HG02759 (cell line): ENCODE results near the gene RAB33A.

Experiments
- ATAC-seq: cut with Tn5 transposase; IDR thresholded peaks from one replicate; pipeline ENCODE4 v1.9.1; 2021; ENCODE audit warnings: mild to moderate bottlenecking, moderate library complexity; ENCODE audit not compliant: unreplicated experiment

Gene RAB33A

GRCh38 chrX:130172127-130172845, 524 bp downstream of the RAB33A start:
- ATAC-seq, result no peak

DNA sequence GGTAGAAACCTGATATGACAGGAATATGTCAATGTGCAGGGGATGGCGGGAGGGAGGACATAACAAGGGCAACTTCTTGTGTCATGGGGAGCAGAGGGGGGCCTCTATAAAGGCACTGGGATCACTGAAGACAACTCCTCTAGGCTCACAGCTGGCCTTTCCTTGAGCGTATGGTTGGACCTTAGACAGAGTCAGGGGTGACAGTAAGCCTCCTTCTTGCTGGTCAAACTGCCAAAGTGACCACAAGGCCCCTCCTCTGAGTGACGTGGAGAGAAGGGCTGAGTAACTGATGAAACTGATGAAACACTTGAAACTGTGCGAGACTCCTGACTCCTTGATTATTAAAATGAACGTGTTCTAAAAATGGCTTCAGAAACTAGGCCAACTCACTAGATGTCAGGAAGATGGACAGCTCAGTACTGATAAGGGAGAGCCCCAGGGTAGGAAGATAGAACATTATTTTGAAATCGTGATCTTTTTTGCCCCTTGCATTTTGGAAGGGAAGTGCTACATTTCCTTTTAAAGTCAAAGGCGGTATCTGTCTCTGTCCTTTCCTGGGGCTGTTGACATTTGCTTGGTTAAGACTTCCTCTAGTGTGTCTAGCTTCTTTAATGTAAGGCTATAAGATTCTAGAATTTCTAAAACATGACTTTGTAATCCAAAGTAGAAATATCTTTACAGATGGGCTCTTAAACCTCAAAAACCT, 1.6 kb downstream of the RAB33A start:
- peak; percentile 36 for ATAC-seq

DNA sequence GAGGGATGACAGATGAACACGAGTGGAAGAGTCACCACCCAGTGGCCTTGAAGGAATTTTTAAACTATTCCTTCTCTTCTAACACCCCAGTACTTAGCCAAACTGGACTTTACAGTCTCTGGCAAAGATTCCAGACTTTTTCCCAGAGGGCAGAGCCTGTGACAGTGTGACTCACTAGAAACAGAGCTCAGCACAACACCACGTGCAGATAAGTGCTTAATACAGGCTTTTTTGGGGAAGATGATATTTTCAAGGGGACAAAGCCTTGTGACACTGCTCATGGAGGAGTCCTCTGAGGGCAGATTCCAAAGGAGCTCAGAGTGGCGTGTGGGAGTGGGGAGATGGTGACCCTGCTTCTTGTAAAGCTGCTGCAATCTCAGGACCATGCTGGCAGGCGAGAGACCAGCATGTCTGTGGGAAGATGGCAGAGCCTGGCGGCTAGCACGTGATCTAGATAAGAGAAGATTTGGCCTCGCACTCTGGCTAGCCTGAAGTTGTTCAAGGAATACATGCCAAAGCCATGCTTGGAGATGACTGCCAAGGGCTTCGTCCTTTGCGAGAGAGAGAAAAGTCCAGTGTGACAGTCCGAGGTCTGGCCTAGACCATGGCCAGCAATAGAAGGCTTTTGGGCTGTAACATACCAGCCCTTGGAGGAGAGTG, 2.4 kb downstream of the RAB33A start:
- no peak for ATAC-seq

DNA sequence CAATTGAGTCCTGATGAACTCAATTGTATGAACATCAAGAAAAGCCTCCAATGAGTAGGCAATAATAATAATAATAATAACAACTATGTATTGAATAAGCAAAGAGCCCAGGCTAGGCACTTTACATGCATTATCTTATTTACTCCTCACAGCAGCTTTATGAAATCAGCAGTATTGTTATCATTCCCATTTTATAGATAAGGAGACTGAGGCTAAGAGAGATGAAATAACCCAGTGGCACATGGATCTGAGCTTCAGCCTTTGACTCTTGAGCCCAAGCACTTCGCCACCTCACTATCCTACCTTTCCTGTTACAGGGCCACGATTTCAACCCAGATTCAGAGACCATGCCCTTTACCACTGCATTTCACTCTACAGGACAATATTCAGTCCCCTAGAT, 3.2 kb downstream of the RAB33A start:
- no peak for ATAC-seq

DNA sequence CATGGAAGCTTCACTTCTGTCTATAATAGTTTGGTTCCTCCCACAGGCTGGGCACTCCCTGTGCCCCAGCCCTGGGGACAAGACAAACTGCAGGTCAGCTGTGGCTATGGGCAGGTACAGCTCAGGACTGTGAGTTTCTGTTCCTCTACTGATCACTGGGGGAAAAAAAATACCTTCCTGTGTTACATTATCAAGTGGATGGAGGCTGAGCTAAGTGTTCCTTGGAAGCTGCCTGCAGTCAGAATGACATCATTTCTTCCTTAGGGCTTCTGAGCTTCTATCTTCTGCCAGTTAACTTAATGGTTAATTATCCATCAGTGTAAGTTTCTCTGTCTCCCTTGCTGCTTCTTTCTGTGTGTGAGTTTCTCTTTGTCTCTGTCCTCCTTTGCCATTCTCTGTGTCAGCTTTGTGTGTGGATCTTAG, 4.6 kb downstream of the RAB33A start:
- ATAC-seq, result peak; percentile 79

- no peak for ATAC-seq
Observed at GRCh38 chrX:130176942-130177341, 5.2 kb downstream of the RAB33A start.

- no peak for ATAC-seq
Observed at GRCh38 chrX:130179170-130179569, 7.4 kb downstream of the RAB33A start.

DNA sequence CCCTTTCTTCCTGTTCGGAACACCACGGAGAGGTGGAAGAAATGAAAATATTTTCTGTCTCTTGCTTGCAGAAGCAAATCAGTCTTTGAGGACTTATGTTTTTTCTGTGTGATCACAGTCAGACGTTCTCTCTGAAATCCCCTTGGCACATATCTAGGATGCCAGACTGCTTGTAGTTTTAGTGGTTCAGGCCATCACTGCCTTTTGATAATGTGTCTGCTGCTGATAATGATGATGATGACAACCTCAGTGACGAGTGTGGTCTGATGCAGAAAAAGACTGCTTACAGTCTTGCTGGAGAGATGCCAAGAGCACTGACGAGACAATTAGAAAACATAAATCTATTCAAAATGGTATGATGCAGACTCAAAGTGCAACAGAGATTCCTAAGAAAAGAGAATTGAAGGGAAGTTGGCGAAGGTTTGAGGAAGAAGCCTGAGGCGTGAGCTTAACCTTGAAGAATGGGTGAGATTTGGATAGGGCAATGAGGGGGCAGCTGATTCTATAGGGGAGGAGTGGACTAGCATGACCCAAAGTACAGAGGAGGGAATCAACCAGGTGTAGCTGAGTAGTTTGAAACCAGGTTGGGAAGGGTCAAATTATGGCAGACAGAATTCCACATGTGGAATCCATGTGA, 7.9 kb downstream of the RAB33A start:
- no peak for ATAC-seq

DNA sequence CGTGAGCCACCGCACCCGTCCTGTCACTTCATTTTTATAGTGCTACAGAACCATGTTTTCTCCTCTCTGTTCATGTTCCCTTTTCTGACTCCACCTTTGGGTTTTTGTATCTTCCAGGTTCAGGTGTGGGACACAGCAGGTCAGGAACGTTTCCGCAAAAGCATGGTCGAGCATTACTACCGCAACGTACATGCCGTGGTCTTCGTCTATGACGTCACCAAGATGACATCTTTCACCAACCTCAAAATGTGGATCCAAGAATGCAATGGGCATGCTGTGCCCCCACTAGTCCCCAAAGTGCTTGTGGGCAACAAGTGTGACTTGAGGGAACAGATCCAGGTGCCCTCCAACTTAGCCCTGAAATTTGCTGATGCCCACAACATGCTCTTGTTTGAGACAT, 12.4 kb downstream of the RAB33A start:
- no peak for ATAC-seq

GRCh38 chrX:130184857-130185256, 13.1 kb downstream of the RAB33A start:
- no peak for ATAC-seq

- ATAC-seq, result no peak
Observed at GRCh38 chrX:130186651-130187050, 14.9 kb downstream of the RAB33A start.

GRCh38 chrX:130190801-130191200, 19.0 kb downstream of the RAB33A start:
- ATAC-seq, result no peak

- ATAC-seq, result no peak
Observed at GRCh38 chrX:130196466-130196865, 24.7 kb downstream of the RAB33A start.

GRCh38 chrX:130197464-130197863, 25.7 kb downstream of the RAB33A start:
- no peak for ATAC-seq

DNA sequence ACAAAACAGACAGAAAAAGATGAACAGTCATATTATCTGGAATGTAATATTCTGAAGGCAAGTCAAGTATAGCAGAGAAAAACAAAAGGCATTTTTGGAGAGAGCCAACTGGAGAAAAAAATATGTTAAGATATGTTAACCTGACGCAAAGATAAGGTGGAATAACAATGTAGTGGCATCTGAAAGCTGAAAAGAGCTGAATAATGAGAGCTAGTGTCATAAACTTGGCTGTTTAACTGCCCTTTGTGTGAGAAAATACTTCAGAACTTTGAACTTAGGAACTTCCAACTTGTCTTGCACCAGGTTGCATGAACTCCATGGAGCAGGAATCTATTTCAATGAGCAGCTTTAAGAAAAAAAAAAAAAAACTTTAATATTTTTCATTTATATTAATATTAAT, 32.9 kb downstream of the RAB33A start:
- ATAC-seq, result no peak

DNA sequence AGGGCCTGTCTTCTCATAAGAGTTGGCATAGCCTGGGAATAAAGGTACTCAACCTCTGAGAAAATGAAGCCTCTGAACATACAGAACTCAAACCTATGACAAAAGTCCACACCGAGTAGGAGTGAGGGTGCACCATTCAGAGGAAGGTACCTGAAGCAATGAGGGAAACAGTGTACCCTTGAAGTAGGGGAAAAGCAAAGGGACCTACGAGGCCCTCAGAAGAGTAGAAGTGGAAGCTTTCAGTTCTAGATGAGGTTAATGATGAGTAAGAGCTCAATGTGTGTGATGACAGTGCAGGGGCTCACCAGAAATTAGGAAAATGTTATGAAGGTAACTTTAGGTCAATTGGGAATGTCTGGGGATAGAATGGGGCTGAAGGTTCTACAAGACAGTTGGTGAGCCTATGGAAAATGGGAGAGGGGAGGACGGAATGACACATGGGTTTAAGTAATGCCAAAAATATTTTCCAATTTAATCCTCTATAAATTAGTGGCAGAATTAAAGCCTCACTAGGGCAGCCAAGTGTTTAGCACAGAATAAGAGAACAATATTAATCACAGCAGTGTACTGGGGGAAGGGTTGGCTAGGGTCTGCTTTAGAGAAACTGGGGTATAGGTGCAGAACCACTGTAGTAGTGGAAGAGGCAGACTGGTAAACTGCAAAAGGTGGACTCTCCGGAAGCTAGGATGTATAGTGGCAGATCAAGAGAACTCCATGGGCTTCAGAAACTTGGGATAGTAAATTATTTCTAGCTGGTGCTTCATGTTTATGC, 39.8 kb downstream of the RAB33A start:
- no peak for ATAC-seq

- ATAC-seq, result no peak
Observed at GRCh38 chrX:130212371-130212770, 40.6 kb downstream of the RAB33A start.

DNA sequence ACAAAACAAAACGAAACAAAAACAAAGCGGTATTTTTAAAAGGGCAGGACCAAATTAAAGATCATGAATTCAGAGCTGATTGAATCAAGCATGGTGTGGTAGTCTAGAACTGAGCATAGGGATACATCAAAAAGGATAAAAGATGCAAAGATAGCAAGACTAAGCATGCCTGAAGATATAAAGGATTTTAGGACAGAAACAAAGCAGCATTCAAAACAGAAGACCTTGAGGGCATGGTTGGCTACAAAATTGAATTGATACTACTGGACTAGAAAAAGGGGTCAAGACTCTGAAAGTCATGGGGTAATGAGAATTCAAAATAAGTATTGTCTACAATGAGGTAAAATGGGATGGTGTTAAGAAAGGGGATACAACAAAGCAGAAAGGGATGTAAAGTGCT, 41.6 kb downstream of the RAB33A start:
- no peak for ATAC-seq

- ATAC-seq, result no peak
Observed at GRCh38 chrX:130216320-130216719, 44.6 kb downstream of the RAB33A start.

DNA sequence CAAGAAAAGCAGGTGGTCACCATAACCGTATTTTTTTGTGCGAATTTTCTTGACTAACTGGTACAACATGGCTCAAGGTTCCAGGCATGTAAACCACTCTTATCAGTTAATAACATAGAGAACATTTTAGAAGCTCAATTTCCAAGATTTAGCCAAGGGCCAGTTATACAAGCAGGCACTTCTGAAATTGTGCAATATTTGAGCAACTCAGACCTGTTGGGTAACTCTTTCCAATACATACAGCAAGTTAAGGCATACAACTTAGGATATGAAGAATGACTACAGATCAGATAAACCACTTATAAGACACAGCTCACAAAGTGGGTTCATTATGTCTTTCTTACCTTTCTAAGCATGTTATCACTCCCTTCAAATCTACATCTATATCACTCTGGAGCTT, 53.0 kb downstream of the RAB33A start:
- no peak for ATAC-seq

GRCh38 chrX:130228871-130229270, 57.1 kb downstream of the RAB33A start:
- ATAC-seq, result no peak
